HepG2 (cell line): ENCODE measurements around the gene SH2D3C. TPM values are rescaled to one million over a fixed set of nuclear protein-coding genes. Genes with fewer than 3 reads are reported as not detected.
A peak's percentile ranks its signal among the peaks of the same experiment; 100 is the strongest.

Experiments
- BRD4 ChIP-seq: sonication (generic); formaldehyde crosslinking; IDR thresholded peaks from 2 replicates; pipeline ENCODE4 v1.4.0; 2020; ENCODE audit warnings: missing genetic modification reagents
- CC2D1A ChIP-seq: sonication (generic); formaldehyde crosslinking; IDR thresholded peaks from 2 replicates; pipeline ENCODE4 v1.8.1; 2023; ENCODE audit warnings: mild to moderate bottlenecking, missing genetic modification reagents
- DBP ChIP-seq: sonication (generic); formaldehyde crosslinking; IDR thresholded peaks from 2 replicates; pipeline ENCODE4 v1.4.0; 2020; ENCODE audit warnings: missing genetic modification reagents; ENCODE audit errors: not compliant biosample characterization
- KLF15 ChIP-seq: sonication (generic); formaldehyde crosslinking; IDR thresholded peaks from 2 replicates; pipeline ENCODE4 v1.8.1; 2023; ENCODE audit warnings: borderline replicate concordance, mild to moderate bottlenecking, inconsistent platforms, missing genetic modification reagents, mixed read lengths
- KLF16 ChIP-seq, 2 experiments: sonication (generic) in 1 of 2; formaldehyde crosslinking in 1 of 2; IDR thresholded peaks; 2 replicates each; pipeline versions ENCODE4 v1.6.1 to v1.8.0; 2016 to 2023; ENCODE audit warnings: missing genetic modification reagents in 2 of 2, missing compliant biosample characterization in 1 of 2
- KLF9 ChIP-seq: IDR thresholded peaks from 2 replicates; pipeline ENCODE4 v1.6.1; 2016; ENCODE audit warnings: low read depth
- MTA3 ChIP-seq: sonication (generic); formaldehyde crosslinking; IDR thresholded peaks from 2 replicates; pipeline ENCODE4 v1.4.0; 2020; ENCODE audit warnings: missing genetic modification reagents
- MXI1 ChIP-seq: IDR thresholded peaks from 3 replicates; pipeline ENCODE4 v1.6.1; 2012; ENCODE audit warnings: low read depth, low read length, inconsistent platforms, borderline replicate concordance
- RARA ChIP-seq: IDR thresholded peaks from 2 replicates; pipeline ENCODE4 v1.6.1; 2016; ENCODE audit warnings: missing genetic modification reagents, missing compliant biosample characterization
- RBM39 ChIP-seq: fragments of 200-400 bp; formaldehyde crosslinking; IDR thresholded peaks from one replicate; pipeline ENCODE4 v1.6.1; 2018; ENCODE audit warnings: antibody characterized with exemption, mild to moderate bottlenecking, low read depth, low read length; ENCODE audit not compliant: poor library complexity, severe bottlenecking
- SRSF1 ChIP-seq: fragments of 200-400 bp; formaldehyde crosslinking; optimal IDR thresholded peaks from 2 replicates; pipeline ENCODE3; 2017; ENCODE audit warnings: mild to moderate bottlenecking, low read depth, low read length, moderate library complexity
- ZBTB10 ChIP-seq: sonication (generic); formaldehyde crosslinking; IDR thresholded peaks from 2 replicates; pipeline ENCODE4 v1.4.0; 2020; ENCODE audit warnings: missing genetic modification reagents, borderline replicate concordance
- ZBTB46 ChIP-seq: sonication (generic); formaldehyde crosslinking; IDR thresholded peaks from 2 replicates; pipeline ENCODE4 v1.4.0; 2020; ENCODE audit warnings: mild to moderate bottlenecking, missing genetic modification reagents, borderline replicate concordance
- ZBTB8A ChIP-seq: sonication (generic); formaldehyde crosslinking; IDR thresholded peaks from 2 replicates; pipeline ENCODE4 v1.4.0; 2020; ENCODE audit warnings: mild to moderate bottlenecking, low read depth, missing genetic modification reagents, borderline replicate concordance
- ZC3H4 ChIP-seq: sonication (generic); formaldehyde crosslinking; IDR thresholded peaks from 2 replicates; pipeline ENCODE4 v1.4.0; 2020; ENCODE audit warnings: missing genetic modification reagents, borderline replicate concordance
- ZNF256 ChIP-seq: sonication (generic); formaldehyde crosslinking; conservative IDR thresholded peaks from 2 replicates; pipeline ENCODE4 v1.4.0; 2020; ENCODE audit warnings: missing genetic modification reagents
- ZNF3 ChIP-seq: IDR thresholded peaks from 2 replicates; pipeline ENCODE4 v1.7.0; 2017; ENCODE audit warnings: inconsistent platforms
- ZNF432 ChIP-seq: sonication (generic); formaldehyde crosslinking; IDR thresholded peaks from 2 replicates; pipeline ENCODE4 v1.5.0; 2020; ENCODE audit warnings: missing genetic modification reagents, mild to moderate bottlenecking, borderline replicate concordance
- ZNF484 ChIP-seq: sonication (generic); formaldehyde crosslinking; IDR thresholded peaks from 2 replicates; pipeline ENCODE4 v1.5.1; 2020; ENCODE audit warnings: mild to moderate bottlenecking, low read depth, missing genetic modification reagents, borderline replicate concordance
- ZNF557 ChIP-seq: sonication (generic); formaldehyde crosslinking; IDR thresholded peaks from 2 replicates; pipeline ENCODE4 v1.4.0; 2020; ENCODE audit warnings: missing genetic modification reagents
- ZNF580 ChIP-seq: IDR thresholded peaks from 2 replicates; pipeline ENCODE4 v1.6.1; 2016; ENCODE audit warnings: low read depth, borderline replicate concordance
- ZNF749 ChIP-seq: sonication (generic); formaldehyde crosslinking; IDR thresholded peaks from 2 replicates; pipeline ENCODE4 v1.8.0; 2022; ENCODE audit warnings: mild to moderate bottlenecking, missing genetic modification reagents, moderate library complexity, borderline replicate concordance
- ZNF776 ChIP-seq: sonication (generic); formaldehyde crosslinking; IDR thresholded peaks from 2 replicates; pipeline ENCODE4 v1.4.0; 2020; ENCODE audit warnings: mild to moderate bottlenecking, missing genetic modification reagents
- polyA plus RNA-seq, 8 experiments: library from polyadenylated mRNA; depleted of rRNA in 3 of 8; stranded (reverse) in 7 of 8; unstranded in 1 of 8; fragments of >200 nt; fragmentation: Illumina TruSeq in 4 of 8; extraction: Trizol in 4 of 8; gene quantifications; 2 replicates each; pipeline versions ENCODE4 v1.2.1 to v1.2.3, GENCODE V29; 2011 to 2016; ENCODE audit warnings: low read depth in 4 of 8, missing spikeins in 1 of 8, mixed read lengths in 1 of 8; ENCODE audit not compliant: insufficient read depth in 1 of 8
- total RNA-seq, 5 experiments: library from RNA; depleted of rRNA; stranded (reverse); fragments of >200 nt; fragmentation: Illumina TruSeq; extraction: Trizol; gene quantifications; 2 replicates each; pipeline ENCODE4 v1.2.3, GENCODE V29; 2016; ENCODE audit warnings: low read depth in 1 of 5

Gene SH2D3C
- total and polyA plus RNA-seq, 2 of the 13 experiments (the other 11 are each of a cell fraction or from before 2014, with no cell fraction given) = not detected

GRCh38 chr9:127785933-127786772 lies 7.7 kb upstream of the SH2D3C start, which contains the start of gene CDK9 (continued):
- TF ChIP-seq SRSF1 (peak; percentile 73), KLF9 (CRISPR knock-in tag) (no peak), ZNF580 (CRISPR knock-in tag) (no peak), MTA3 (no peak), KLF15 (CRISPR knock-in tag) (no peak), CC2D1A (CRISPR knock-in tag) (no peak), RARA (CRISPR knock-in tag) (no peak), ZBTB10 (CRISPR knock-in tag) (no peak), ZNF776 (CRISPR knock-in tag) (no peak), ZBTB46 (CRISPR knock-in tag) (no peak), ZNF557 (CRISPR knock-in tag) (no peak), BRD4 (0 out of 2 replicates have a peak, but pooled peaks have one; percentile 52), MXI1 (no peak; the same call in 2 of the 3 replicates), DBP (CRISPR knock-in tag) (peak; percentile 27), ZNF432 (CRISPR knock-in tag) (no peak), ZNF749 (CRISPR knock-in tag) (no peak), RBM39 (no peak), ZBTB8A (CRISPR knock-in tag) (no peak), ZC3H4 (no peak), ZNF3 (no peak), ZNF256 (CRISPR knock-in tag) (peak; percentile 67; the same call in 1 of the 2 replicates), KLF16 (CRISPR knock-in tag; IDR thresholded peaks at IDR 0.05) (peak in 1 of 2 experiments; percentile 63; a peak in 1 of 4 replicates), ZNF484 (no peak)
